HCT116 (cell line): ENCODE results near the gene ULBP1. TPM values are rescaled to one million over a fixed set of nuclear protein-coding genes. Genes with fewer than 3 reads are reported as not detected.

Source experiments
- ATAC-seq: fragments of 200-7000 bp; cut with Tn5 transposase; 2 replicates; pipeline ENCODE4 v1.9.1; 2020; ENCODE audit warnings: mild to moderate bottlenecking, moderate library complexity
- BruUV-seq: library from RNA; stranded (reverse); fragments of 400-500 nt; replicated peaks from 2 replicates; lab custom pipeline; 2021; lab: Mats Ljungman, UMichigan
- CTCF ChIA-PET: fragments of 300-600 bp; sonication (Branson Sonifier 250); formaldehyde crosslinking; loops from one replicate; lab custom pipeline; 2021; ENCODE audit warnings: antibody characterized with exemption; lab: Charles Lee
- POLR2A ChIA-PET: fragments of 300-600, 350-600 bp; sonication (Branson Sonifier 250); formaldehyde crosslinking; loops from one replicate; lab custom pipeline; 2021; ENCODE audit warnings: antibody characterized with exemption; lab: Charles Lee
- RAD21 ChIA-PET, 2 experiments: fragments of 300-600 bp; sonication (Branson Sonifier 250); formaldehyde crosslinking; loops; one replicate each; lab custom pipeline; 2023; ENCODE audit warnings: low total read pairs in 2 of 2; ENCODE audit not compliant: uncharacterized antibody in 2 of 2, unreplicated experiment in 2 of 2, low non-redundant PET in 1 of 2; lab: Charles Lee
- DNase-seq: peaks from one replicate; pipeline ENCODE4 v3.0.0-alpha.2; 2010; ENCODE audit warnings: low read depth, low spot score
- H2AFZ ChIP-seq: fragments of 200-600 bp; shearing (Covaris generic), sonication (generic); 2 replicates; pipeline ENCODE4 v1.6.1; 2017; ENCODE audit warnings: low read depth, mixed run types, mixed read lengths, antibody characterized with exemption, low read length; ENCODE audit not compliant: poor library complexity, severe bottlenecking
- H3K27ac ChIP-seq: 2 replicates; pipeline ENCODE4 v1.5.1; 2012; ENCODE audit warnings: low read depth, low read length
- H3K27me3 ChIP-seq: fragments of 200-600 bp; sonication (generic); 2 replicates; pipeline ENCODE4 v1.6.1; 2016; ENCODE audit warnings: mixed run types, low read length, mixed read lengths; ENCODE audit not compliant: insufficient read depth
- H3K36me3 ChIP-seq, 2 experiments: fragments of 200-500 bp in 1 of 2; fragments of 200-600 bp in 1 of 2; sonication (Bioruptor generic) in 1 of 2; sonication (generic) in 1 of 2; 2 replicates each; pipeline versions ENCODE4 v1.5.1 to v1.6.1; 2014 to 2016; ENCODE audit warnings: low read length in 2 of 2, inconsistent platforms in 1 of 2, mixed read lengths in 1 of 2, mixed run types in 1 of 2; ENCODE audit not compliant: insufficient read depth in 2 of 2, control insufficient read depth in 1 of 2
- H3K4me1 ChIP-seq, 2 experiments: fragments of 200-600 bp in 1 of 2; sonication (generic) in 1 of 2; 2 replicates each; pipeline versions ENCODE4 v1.5.1 to v1.6.1; 2012 to 2017; ENCODE audit warnings: low read length in 2 of 2, inconsistent platforms in 1 of 2, mild to moderate bottlenecking in 1 of 2, mixed read lengths in 1 of 2, mixed run types in 1 of 2, moderate library complexity in 1 of 2; ENCODE audit not compliant: insufficient read depth in 2 of 2, control insufficient read depth in 1 of 2
- H3K4me2 ChIP-seq: fragments of 200-600 bp; sonication (generic); 2 replicates; pipeline ENCODE4 v1.6.1; 2017; ENCODE audit warnings: mixed run types, low read length, mixed read lengths
- H3K4me3 ChIP-seq, 2 experiments: fragments of 200-600 bp in 1 of 2; sonication (generic) in 1 of 2; replicated peaks in 1 of 2; 2 replicates each; pipeline ENCODE4 v1.5.1; 2011 to 2016; ENCODE audit warnings: low read length in 2 of 2, control low read depth in 1 of 2, low read depth in 1 of 2, mild to moderate bottlenecking in 1 of 2, mixed read lengths in 1 of 2, mixed run types in 1 of 2
- H3K79me2 ChIP-seq: fragments of 200-600 bp; sonication (generic); 2 replicates; pipeline ENCODE4 v1.6.1; 2017; ENCODE audit warnings: mild to moderate bottlenecking, mixed run types, low read length, moderate library complexity, mixed read lengths; ENCODE audit not compliant: insufficient read depth
- H3K9ac ChIP-seq: fragments of 200-600 bp; sonication (generic); 2 replicates; pipeline ENCODE4 v1.6.1; 2016; ENCODE audit warnings: low read length, mixed read lengths
- H3K9me2 ChIP-seq: fragments of 200-600 bp; sonication (generic), shearing (Covaris generic); 2 replicates; pipeline ENCODE4 v1.6.1; 2017; ENCODE audit warnings: mixed run types, mild to moderate bottlenecking, moderate library complexity; ENCODE audit not compliant: insufficient read depth
- H3K9me3 ChIP-seq, 2 experiments: fragments of 200-500 bp in 1 of 2; fragments of 200-600 bp in 1 of 2; sonication (Bioruptor generic) in 1 of 2; sonication (generic) in 1 of 2; 2 replicates each; pipeline ENCODE4 v1.6.1; 2014 to 2017; ENCODE audit warnings: low read length in 2 of 2, mixed read lengths in 2 of 2, inconsistent platforms in 1 of 2, low read depth in 1 of 2, mild to moderate bottlenecking in 1 of 2, mixed run types in 1 of 2, moderate library complexity in 1 of 2; ENCODE audit not compliant: control insufficient read depth in 1 of 2, insufficient read depth in 1 of 2
- H4K20me1 ChIP-seq: fragments of 200-600 bp; sonication (generic), shearing (Covaris generic); 2 replicates; pipeline ENCODE4 v1.6.1; 2017; ENCODE audit warnings: mixed run types, mild to moderate bottlenecking, moderate library complexity; ENCODE audit not compliant: insufficient read depth
- ATF3 ChIP-seq: IDR thresholded peaks from 2 replicates; pipeline ENCODE4 v1.6.1; 2012
- CBX3 ChIP-seq: IDR thresholded peaks from 2 replicates; pipeline ENCODE4 v1.6.1; 2012; ENCODE audit warnings: low read depth
- CEBPB ChIP-seq: IDR thresholded peaks from 2 replicates; pipeline ENCODE4 v1.6.1; 2012; ENCODE audit warnings: low read depth
- EGR1 ChIP-seq: IDR thresholded peaks from 2 replicates; pipeline ENCODE4 v1.6.1; 2012; ENCODE audit warnings: low read depth
- EZH2 ChIP-seq: fragments of 200-600 bp; sonication (generic); IDR thresholded peaks from 2 replicates; pipeline ENCODE4 v1.6.1; 2017; ENCODE audit warnings: antibody characterized with exemption, mixed run types
- FOSL1 ChIP-seq: IDR thresholded peaks from 2 replicates; pipeline ENCODE4 v1.6.1; 2012; ENCODE audit warnings: low read depth
- POLR2AphosphoS5 ChIP-seq: IDR thresholded peaks from 2 replicates; pipeline ENCODE4 v1.6.1; 2011; ENCODE audit warnings: mild to moderate bottlenecking, low read depth, low read length, moderate library complexity
- REST ChIP-seq: IDR thresholded peaks from 2 replicates; pipeline ENCODE4 v1.6.1; 2012; ENCODE audit warnings: low read depth
- SIN3A ChIP-seq: IDR thresholded peaks from 2 replicates; pipeline ENCODE4 v1.6.1; 2012; ENCODE audit warnings: low read depth
- SP1 ChIP-seq: IDR thresholded peaks from 2 replicates; pipeline ENCODE4 v1.6.1; 2012; ENCODE audit warnings: low read depth
- SRF ChIP-seq: IDR thresholded peaks from 2 replicates; pipeline ENCODE4 v1.6.1; 2012; ENCODE audit warnings: low read depth
- TCF7L2 ChIP-seq: IDR thresholded peaks from 2 replicates; pipeline ENCODE4 v1.7.0; 2011; ENCODE audit warnings: borderline replicate concordance, inconsistent platforms; ENCODE audit not compliant: insufficient read depth, insufficient read length; ENCODE audit errors: extremely low read depth
- YY1 ChIP-seq: IDR thresholded peaks from 2 replicates; pipeline ENCODE4 v1.6.1; 2011; ENCODE audit warnings: low read length, low read depth, moderate library complexity, mild to moderate bottlenecking; ENCODE audit not compliant: insufficient replicate concordance; ENCODE audit errors: extremely low read depth
- ZBTB33 ChIP-seq: IDR thresholded peaks from 2 replicates; pipeline ENCODE4 v1.6.1; 2011; ENCODE audit warnings: mild to moderate bottlenecking, low read length, moderate library complexity; ENCODE audit not compliant: insufficient replicate concordance; ENCODE audit errors: extremely low read depth
- intact Hi-C: fragments of 100-400 bp; cut with micrococcal nuclease; formaldehyde crosslinking; loops from 2 replicates; pipeline ENCODE4 v1.10.0; 2022
- total RNA-seq: library from RNA; stranded (reverse); gene quantifications from one replicate; pipeline ENCODE4 v1.2.1, GENCODE V29; 2021; ENCODE audit not compliant: unreplicated experiment

Gene ULBP1
- total RNA-seq, 1 experiment from 2014 or later, result 12.4 TPM

GRCh38 chr6:149962461-149963211, 1.1 kb upstream of the ULBP1 start:
- CTCF ChIA-PET, result interaction anchor here (1.4 kb wide), 2 partner anchors 10 to 54 kb away, joined by 3 to 4 read pairs; no protein-coding TSS in a partner anchor
- Histone ChIP-seq H3K9ac (peak overlapping the region; percentile 66), H3K4me1 (peaks cover 9 to 22% of the 10 kb centered on the region in 2 experiments; a peak in 3 of 4 replicates), H3K9me2 (no peaks in the 10 kb centered on the region), H2AFZ (peak overlapping the region; percentile 89), H3K27me3 (no peaks in the 10 kb centered on the region), H3K4me3 (peak overlapping the region in 1 of 2 experiments; percentile 59; a peak in 3 of 4 replicates)
- RAD21 ChIA-PET, result no interaction called here
- no peak for TF ChIP-seq SIN3A
- TF ChIP-seq EZH2, result no peak
- TF ChIP-seq YY1, result no peak
- TF ChIP-seq TCF7L2, result no peak
- TF ChIP-seq EGR1, result no peak
- no peak for TF ChIP-seq ATF3
- TF ChIP-seq, all 23 proteins: peak for 0
- DNase-seq, result no peak
- Histone ChIP-seq H3K4me2 (peak overlapping the region; percentile 95), H3K9me3 (no peaks in the 10 kb centered on the region), H3K79me2 (no peaks in the 10 kb centered on the region), H3K36me3 (no peaks in the 10 kb centered on the region), H3K27ac (peak overlapping the region; percentile 53; the same call in 1 of the 2 replicates), H4K20me1 (no peaks in the 10 kb centered on the region)
- no TSS peak for BruUV-seq
- ATAC-seq, result peak; percentile 45
- intact Hi-C loops, result no loop called here
- POLR2A ChIA-PET, result no interaction called here

- no TSS peak for BruUV-seq
- peaks cover 9 to 22% of the 10 kb centered on the region in 2 experiments; a peak in 3 of 4 replicates for H3K4me1 ChIP-seq
- POLR2A ChIA-PET, result no interaction called here
- peak; percentile 64 for ATAC-seq
- RAD21 ChIA-PET, result no interaction called here
- CTCF ChIA-PET, result no interaction called here
- no peaks in the 10 kb centered on the region for H4K20me1 ChIP-seq
- H2AFZ ChIP-seq, result peak overlapping the region; percentile 89
- H3K27ac ChIP-seq, result peak overlapping the region; percentile 53; the same call in 1 of the 2 replicates
- no peaks in the 10 kb centered on the region for H3K27me3 ChIP-seq
- no peaks in the 10 kb centered on the region for H3K36me3 ChIP-seq
- no peaks in the 10 kb centered on the region for H3K9me3 ChIP-seq
- peak overlapping the region; percentile 66 for H3K9ac ChIP-seq
- intact Hi-C loops, result no loop called here
- peak overlapping the region; percentile 95 for H3K4me2 ChIP-seq
- no peaks in the 10 kb centered on the region for H3K79me2 ChIP-seq
- peak overlapping the region; percentile 37 to 59 for H3K4me3 ChIP-seq
- peak; percentile 66 for DNase-seq
- no peaks in the 10 kb centered on the region for H3K9me2 ChIP-seq
- TF ChIP-seq REST (no peak), ZBTB33 (no peak), FOSL1 (no peak), ATF3 (no peak), CBX3 (no peak), SIN3A (no peak), EZH2 (no peak), SRF (no peak), CEBPB (no peak), SP1 (no peak), POLR2AphosphoS5 (no peak)
Measured at GRCh38 chr6:149963212-149963461, 606 bp upstream of the ULBP1 start.
